ENCODE results near the gene RAB26.

The RAB26 gene

GRCh38 chr16:2163211-2163881 is 14.9 kb downstream of the RAB26 start:
- no peak for DNase-seq

- no peak for DNase-seq
Measured at GRCh38 chr16:2165861-2166260, 17.4 kb downstream of the RAB26 start.

- DNase-seq, result no peak
Measured at GRCh38 chr16:2166263-2167067, 18.0 kb downstream of the RAB26 start.

- DNase-seq, result no peak
Measured at GRCh38 chr16:2167068-2167638, 18.7 kb downstream of the RAB26 start.

- no peak for DNase-seq
Measured at GRCh38 chr16:2170080-2170479, 21.7 kb downstream of the RAB26 start.

GRCh38 chr16:2170587-2171435 is 22.4 kb downstream of the RAB26 start:
- DNase-seq, result no peak

GRCh38 chr16:2171601-2172178 is 23.3 kb downstream of the RAB26 start:
- DNase-seq, result no peak

GRCh38 chr16:2172688-2173335 is 24.4 kb downstream of the RAB26 start:
- DNase-seq, result no peak

- DNase-seq, result no peak
Measured at GRCh38 chr16:2173366-2173765, 24.9 kb downstream of the RAB26 start.

GRCh38 chr16:2173916-2174315 is 25.5 kb downstream of the RAB26 start:
- no peak for DNase-seq

- DNase-seq, result no peak
Measured at GRCh38 chr16:2174396-2175131, 26.1 kb downstream of the RAB26 start.

- no peak for DNase-seq
Measured at GRCh38 chr16:2175454-2175853, 27.0 kb downstream of the RAB26 start.

GRCh38 chr16:2176047-2176446 is 27.6 kb downstream of the RAB26 start:
- no peak for DNase-seq

- no peak for DNase-seq
Measured at GRCh38 chr16:2177101-2177500, 28.7 kb downstream of the RAB26 start.

- no peak for DNase-seq
Measured at GRCh38 chr16:2177561-2177960, 29.1 kb downstream of the RAB26 start.

- no peak for DNase-seq
Measured at GRCh38 chr16:2178321-2179106, 30.1 kb downstream of the RAB26 start.

- DNase-seq, result no peak
Measured at GRCh38 chr16:2179107-2179501, 30.7 kb downstream of the RAB26 start.

GRCh38 chr16:2179576-2179975 is 31.2 kb downstream of the RAB26 start:
- no peak for DNase-seq

- DNase-seq, result no peak
Measured at GRCh38 chr16:2180461-2180860, 32.0 kb downstream of the RAB26 start.

Measured in DMS 273 treated with DMSO at 0.1 percent for 48 hours (cell line).